DOHH2 (cell line): ENCODE results near the gene DCXR.

Source experiments
- CTCF ChIP-seq: fragments of 200-600 bp; sonication (generic); IDR thresholded peaks from one replicate; pipeline ENCODE4 v1.5.1; 2014; ENCODE audit warnings: antibody characterized with exemption, mild to moderate bottlenecking, low read depth, low read length; ENCODE audit not compliant: poor library complexity, severe bottlenecking
- EZH2phosphoT487 ChIP-seq: fragments of 200-600 bp; sonication (generic); IDR thresholded peaks from 2 replicates; pipeline ENCODE4 v1.6.1; 2017; ENCODE audit warnings: borderline replicate concordance, mild to moderate bottlenecking, antibody characterized with exemption, low read length, moderate library complexity, mixed read lengths

- TF ChIP-seq CTCF, result no peak
- no peak for TF ChIP-seq EZH2phosphoT487
These were observed 33.8 kb downstream of the DCXR start for GRCh38 chr17:82003411-82004381.
